ENCODE measurements around the gene PGBD5. TPM values are rescaled to one million over a fixed set of nuclear protein-coding genes. Genes with fewer than 3 reads are reported as not detected.

The PGBD5 gene
- total RNA-seq, 1 donor from 2014 or later, result 72.4 TPM

DNA sequence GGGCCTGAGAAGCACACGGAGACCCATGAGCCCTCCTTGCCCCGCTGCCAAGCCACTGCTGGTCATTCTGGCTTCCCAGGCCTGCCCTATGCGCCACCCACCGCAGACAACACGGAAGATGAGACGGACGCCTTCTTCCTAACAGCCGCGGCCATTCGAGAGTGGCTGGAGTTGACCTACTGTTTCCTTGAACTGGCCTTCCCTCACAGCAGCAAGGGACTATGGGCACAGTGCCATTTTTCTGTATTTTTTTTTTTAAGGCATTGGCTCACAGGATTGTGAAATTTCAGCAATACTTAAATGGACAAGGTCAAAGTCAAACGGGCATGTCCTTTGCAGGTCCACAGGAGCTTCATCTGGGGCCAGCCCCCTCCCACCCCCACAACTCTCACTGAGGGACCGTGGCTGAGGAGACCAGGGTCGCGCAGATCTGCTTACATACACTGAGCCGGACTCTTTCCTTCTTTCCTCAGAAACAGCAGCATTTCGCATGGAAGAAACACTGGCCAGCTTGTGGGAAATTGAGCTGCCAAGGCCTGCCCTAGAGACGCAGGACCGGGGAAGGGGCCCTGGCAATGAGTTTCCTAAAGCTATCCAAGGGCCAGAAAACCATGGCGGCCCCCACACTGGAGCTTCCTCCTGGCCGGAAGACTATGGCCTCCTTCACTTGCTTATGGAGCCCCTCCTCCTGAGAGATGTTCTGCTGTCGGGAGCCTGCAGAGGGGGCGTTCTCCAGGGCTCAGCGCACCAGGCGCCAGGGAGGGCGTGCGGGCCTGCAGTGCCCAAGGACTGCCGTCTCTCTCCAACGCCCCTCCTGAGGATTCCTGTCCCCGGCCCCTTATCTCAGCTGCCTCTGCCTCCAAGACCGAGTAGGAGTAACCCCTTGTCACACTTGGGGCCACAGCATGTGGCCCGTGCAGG is 98.9 kb downstream of the PGBD5 start:
- H3K9me3 Mint-ChIP-seq (ENCODE audit: unreplicated experiment), result peaks cover 7% of the 10 kb centered on the region
- H3K4me3 Mint-ChIP-seq (ENCODE audit: unreplicated experiment), result no peak overlapping the region
- peaks cover 5% of the 10 kb centered on the region for H3K27me3 Mint-ChIP-seq (ENCODE audit: unreplicated experiment)
- TF ChIP-seq, protein P1, sequence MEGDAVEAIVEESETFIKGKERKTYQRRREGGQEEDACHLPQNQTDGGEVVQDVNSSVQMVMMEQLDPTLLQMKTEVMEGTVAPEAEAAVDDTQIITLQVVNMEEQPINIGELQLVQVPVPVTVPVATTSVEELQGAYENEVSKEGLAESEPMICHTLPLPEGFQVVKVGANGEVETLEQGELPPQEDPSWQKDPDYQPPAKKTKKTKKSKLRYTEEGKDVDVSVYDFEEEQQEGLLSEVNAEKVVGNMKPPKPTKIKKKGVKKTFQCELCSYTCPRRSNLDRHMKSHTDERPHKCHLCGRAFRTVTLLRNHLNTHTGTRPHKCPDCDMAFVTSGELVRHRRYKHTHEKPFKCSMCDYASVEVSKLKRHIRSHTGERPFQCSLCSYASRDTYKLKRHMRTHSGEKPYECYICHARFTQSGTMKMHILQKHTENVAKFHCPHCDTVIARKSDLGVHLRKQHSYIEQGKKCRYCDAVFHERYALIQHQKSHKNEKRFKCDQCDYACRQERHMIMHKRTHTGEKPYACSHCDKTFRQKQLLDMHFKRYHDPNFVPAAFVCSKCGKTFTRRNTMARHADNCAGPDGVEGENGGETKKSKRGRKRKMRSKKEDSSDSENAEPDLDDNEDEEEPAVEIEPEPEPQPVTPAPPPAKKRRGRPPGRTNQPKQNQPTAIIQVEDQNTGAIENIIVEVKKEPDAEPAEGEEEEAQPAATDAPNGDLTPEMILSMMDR (IDR thresholded peaks at IDR 0.05; ENCODE audit: partially characterized antibody, unreplicated experiment), result no peak
- H3K4me1 Mint-ChIP-seq (ENCODE audit: low read depth, unreplicated experiment), result no peaks in the 10 kb centered on the region
- H3K36me3 Mint-ChIP-seq (ENCODE audit: unreplicated experiment), result peaks cover 8% of the 10 kb centered on the region
- DNase-seq, result no peak
- no peak overlapping the region for H3K27ac Mint-ChIP-seq (ENCODE audit: unreplicated experiment)

DNA sequence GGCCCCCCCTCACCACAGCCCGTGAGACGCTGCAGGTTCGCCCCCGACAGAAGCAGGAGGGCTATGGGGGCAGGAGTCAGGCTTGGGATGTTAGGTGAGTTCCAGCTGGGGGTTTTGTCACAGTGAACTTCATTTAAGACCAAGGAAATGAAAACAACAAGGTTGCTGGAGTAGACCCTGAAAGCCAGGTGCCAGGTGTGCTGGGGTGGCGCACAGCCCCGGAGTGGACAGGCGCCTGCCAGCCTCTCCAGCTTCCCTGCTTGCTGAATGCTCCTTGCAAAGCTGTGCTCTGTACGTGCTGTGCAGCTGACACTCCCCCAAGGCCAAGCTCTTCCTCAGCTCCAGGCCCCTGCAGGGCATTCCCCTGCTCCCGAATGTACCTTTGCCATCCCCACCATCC is 102.4 kb downstream of the PGBD5 start:
- H3K36me3 Mint-ChIP-seq (ENCODE audit: unreplicated experiment), result peaks cover 8% of the 10 kb centered on the region
- H3K4me1 Mint-ChIP-seq (ENCODE audit: low read depth, unreplicated experiment), result peaks cover 6% of the 10 kb centered on the region
- peaks cover 8% of the 10 kb centered on the region for H3K9me3 Mint-ChIP-seq (ENCODE audit: unreplicated experiment)
- no peak overlapping the region for H3K4me3 Mint-ChIP-seq (ENCODE audit: unreplicated experiment)
- H3K27ac Mint-ChIP-seq (ENCODE audit: unreplicated experiment), result no peak overlapping the region
- no peak for DNase-seq
- peaks cover 8% of the 10 kb centered on the region for H3K27me3 Mint-ChIP-seq (ENCODE audit: unreplicated experiment)
- TF ChIP-seq, protein P1 (IDR thresholded peaks at IDR 0.05; ENCODE audit: partially characterized antibody, unreplicated experiment), result no peak

DNA sequence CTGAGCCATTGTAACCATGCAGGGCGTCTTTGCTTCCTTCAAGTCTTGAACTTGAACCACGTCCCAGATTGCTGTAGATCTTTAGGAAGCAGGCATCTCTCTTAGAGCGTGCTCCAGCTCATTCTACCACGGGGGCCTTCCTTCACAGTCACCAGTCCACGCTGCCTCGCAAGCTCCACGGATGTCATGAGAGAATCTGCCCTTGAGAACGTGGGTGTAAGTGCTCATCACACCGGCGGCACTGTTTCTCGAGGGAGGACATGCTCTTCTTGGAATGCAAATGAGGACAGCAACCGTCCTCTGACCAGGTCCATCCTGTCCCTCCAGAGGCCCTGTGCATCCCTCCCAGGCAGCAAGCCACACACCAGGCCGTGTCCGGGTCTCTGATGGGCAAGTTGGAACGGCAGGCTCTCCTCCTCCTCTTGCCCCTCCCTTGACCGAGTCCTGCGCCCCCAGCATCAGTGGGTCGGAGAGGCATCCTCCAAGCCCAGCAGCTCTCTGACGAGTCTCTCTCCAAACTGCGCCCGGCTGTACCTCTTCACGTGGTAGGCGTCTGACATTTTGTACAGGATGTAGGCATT is 103.1 kb downstream of the PGBD5 start:
- TF ChIP-seq, protein P1 (IDR thresholded peaks at IDR 0.05; ENCODE audit: partially characterized antibody, unreplicated experiment), result no peak
- Mint-ChIP-seq H3K36me3 (ENCODE audit: unreplicated experiment) (peaks cover 8% of the 10 kb centered on the region), H3K27ac (ENCODE audit: unreplicated experiment) (no peak overlapping the region), H3K9me3 (ENCODE audit: unreplicated experiment) (peaks cover 8% of the 10 kb centered on the region), H3K4me1 (ENCODE audit: low read depth, unreplicated experiment) (peaks cover 6% of the 10 kb centered on the region), H3K4me3 (ENCODE audit: unreplicated experiment) (no peak overlapping the region), H3K27me3 (ENCODE audit: unreplicated experiment) (peaks cover 8% of the 10 kb centered on the region)
- no peak for DNase-seq

DNA sequence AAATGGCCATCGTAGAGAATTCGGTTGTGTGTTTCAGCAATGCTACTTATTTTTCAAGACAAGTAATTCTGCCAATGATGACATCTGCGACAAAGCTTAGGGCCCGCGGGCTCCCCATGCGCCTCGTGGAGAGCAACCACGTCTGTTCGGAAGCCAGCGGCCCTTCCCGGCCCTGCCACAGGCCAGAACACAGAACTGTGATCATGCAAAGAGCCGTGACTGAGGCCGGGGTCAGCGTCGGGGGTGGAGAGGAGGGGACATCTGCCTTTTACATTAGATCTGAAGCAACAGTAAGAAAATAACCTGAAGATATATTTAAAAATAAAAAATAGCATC is 103.7 kb downstream of the PGBD5 start:
- no peak for DNase-seq
- H3K36me3 Mint-ChIP-seq (ENCODE audit: unreplicated experiment), result peaks cover 8% of the 10 kb centered on the region
- H3K4me3 Mint-ChIP-seq (ENCODE audit: unreplicated experiment), result no peak overlapping the region
- H3K27ac Mint-ChIP-seq (ENCODE audit: unreplicated experiment), result no peak overlapping the region
- peaks cover 8% of the 10 kb centered on the region for H3K27me3 Mint-ChIP-seq (ENCODE audit: unreplicated experiment)
- H3K9me3 Mint-ChIP-seq (ENCODE audit: unreplicated experiment), result peaks cover 8% of the 10 kb centered on the region
- H3K4me1 Mint-ChIP-seq (ENCODE audit: low read depth, unreplicated experiment), result peaks cover 6% of the 10 kb centered on the region
- TF ChIP-seq, protein P1 (IDR thresholded peaks at IDR 0.05; ENCODE audit: partially characterized antibody, unreplicated experiment), result no peak
